GM12874 (cell line): ENCODE measurements around the gene CADM4.

ENCODE experiments used
- CTCF ChIP-seq: IDR thresholded peaks from 2 replicates; pipeline ENCODE4 v1.5.1; 2011; ENCODE audit warnings: low read depth, mild to moderate bottlenecking, control low read depth, low read length, moderate library complexity; ENCODE audit not compliant: insufficient read depth

Gene CADM4

GRCh38 chr19:43609872-43610271, 29.8 kb downstream of the CADM4 start:
- TF ChIP-seq CTCF, result no peak

- TF ChIP-seq CTCF, result no peak
Observed at GRCh38 chr19:43607238-43608205, 32.1 kb downstream of the CADM4 start.

- no peak for TF ChIP-seq CTCF
Observed at GRCh38 chr19:43606569-43607229, 33.0 kb downstream of the CADM4 start.

- no peak for TF ChIP-seq CTCF
Observed at GRCh38 chr19:43605875-43606568, 33.6 kb downstream of the CADM4 start.

- TF ChIP-seq CTCF, result no peak
Observed at GRCh38 chr19:43599635-43600295, 39.9 kb downstream of the CADM4 start.

DNA sequence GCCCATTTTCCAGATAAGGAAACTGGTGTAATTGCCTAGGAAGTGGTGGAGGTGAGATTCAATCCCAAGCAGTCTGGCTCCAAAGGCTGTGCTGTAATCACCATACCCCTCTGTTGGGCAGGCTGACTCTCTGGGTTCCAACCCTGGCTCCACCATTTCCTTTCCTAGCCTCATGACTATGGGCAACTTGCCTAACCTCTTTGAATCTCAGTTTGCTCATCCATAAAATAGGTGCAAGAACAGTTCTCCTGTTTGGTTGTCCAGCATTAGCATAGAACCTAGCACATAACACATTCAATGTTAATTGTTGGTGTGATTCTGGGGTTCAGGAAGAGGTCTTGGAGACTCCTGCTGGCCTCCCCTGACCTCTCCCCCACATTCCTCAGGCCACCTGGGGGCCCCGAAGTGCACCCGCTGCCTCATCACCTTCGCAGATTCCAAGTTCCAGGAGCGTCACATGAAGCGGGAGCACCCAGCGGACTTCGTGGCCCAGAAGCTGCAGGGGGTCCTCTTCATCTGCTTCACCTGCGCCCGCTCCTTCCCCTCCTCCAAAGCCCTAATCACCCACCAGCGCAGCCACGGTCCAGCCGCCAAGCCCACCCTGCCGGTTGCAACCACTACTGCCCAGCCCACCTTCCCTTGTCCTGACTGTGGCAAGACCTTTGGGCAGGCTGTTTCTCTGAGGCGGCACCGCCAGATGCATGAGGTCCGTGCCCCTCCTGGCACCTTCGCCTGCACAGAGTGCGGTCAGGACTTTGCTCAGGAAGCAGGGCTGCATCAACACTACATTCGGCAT, 41.0 kb downstream of the CADM4 start:
- TF ChIP-seq CTCF, result no peak
